CD14-positive monocyte (primary cell): ENCODE results near the gene ZIC2. TPM values are rescaled to one million over a fixed set of nuclear protein-coding genes. Genes with fewer than 3 reads are reported as not detected.

Experiments used
- DNase-seq, 3 donors: peaks; one replicate each; pipeline ENCODE4 v3.0.0-alpha.2; 2011 to 2022
- H2AFZ ChIP-seq: 2 replicates; pipeline ENCODE4 v1.6.0; 2012; ENCODE audit warnings: mild to moderate bottlenecking, low read depth, low read length, inconsistent platforms; ENCODE audit not compliant: insufficient read depth, poor library complexity, severe bottlenecking
- H3K27ac ChIP-seq, 2 donors: 1 replicate in 1 of 2; 2 replicates in 1 of 2; pipeline ENCODE4 v1.5.1; 2012 to 2013; ENCODE audit warnings: low read length in 2 of 2, control low read depth in 1 of 2, inconsistent platforms in 1 of 2, low read depth in 1 of 2, mild to moderate bottlenecking in 1 of 2
- H3K27me3 ChIP-seq, 2 donors: one replicate each; pipeline versions ENCODE4 v1.6.0 to v1.6.1; 2011 to 2013; ENCODE audit warnings: low read length in 2 of 2; ENCODE audit not compliant: control insufficient read depth in 2 of 2, insufficient read depth in 2 of 2
- H3K36me3 ChIP-seq, 2 donors: replicated peaks in 1 of 2; 1 replicate in 1 of 2; 2 replicates in 1 of 2; pipeline versions ENCODE4 v1.5.1 to v1.6.1; 2012 to 2013; ENCODE audit warnings: low read length in 2 of 2, control low read depth in 1 of 2, inconsistent platforms in 1 of 2, mild to moderate bottlenecking in 1 of 2; ENCODE audit not compliant: insufficient read depth in 2 of 2, control insufficient read depth in 1 of 2
- H3K4me1 ChIP-seq, 2 donors: 1 replicate in 1 of 2; 2 replicates in 1 of 2; pipeline versions ENCODE4 v1.5.1 to v1.6.1; 2012 to 2013; ENCODE audit warnings: low read length in 2 of 2, control low read depth in 1 of 2, inconsistent platforms in 1 of 2, mild to moderate bottlenecking in 1 of 2, moderate library complexity in 1 of 2; ENCODE audit not compliant: insufficient read depth in 2 of 2, control insufficient read depth in 1 of 2
- H3K4me2 ChIP-seq: replicated peaks from 2 replicates; pipeline ENCODE3; 2012; ENCODE audit warnings: low read length, moderate library complexity, mild to moderate bottlenecking; ENCODE audit not compliant: poor library complexity, severe bottlenecking; ENCODE audit errors: extremely low read depth
- H3K4me3 ChIP-seq, 3 experiments: fragments of 200-600 bp in 1 of 3; sonication (generic) in 1 of 3; replicated peaks in 1 of 3; 1 replicate in 2 of 3; 2 replicates in 1 of 3; pipeline ENCODE4 v1.5.1; 2011 to 2013; ENCODE audit warnings: low read length in 3 of 3, mild to moderate bottlenecking in 3 of 3, control low read depth in 2 of 3, low read depth in 2 of 3, inconsistent platforms in 1 of 3, moderate library complexity in 1 of 3
- H3K79me2 ChIP-seq: 2 replicates; pipeline ENCODE4 v1.6.0; 2012; ENCODE audit warnings: mild to moderate bottlenecking, control low read depth, inconsistent platforms, low read length, moderate library complexity; ENCODE audit not compliant: insufficient read depth
- H3K9ac ChIP-seq: 2 replicates; pipeline ENCODE4 v1.6.0; 2017; ENCODE audit warnings: low read length, mild to moderate bottlenecking; ENCODE audit not compliant: insufficient read depth, poor library complexity, severe bottlenecking
- H3K9me3 ChIP-seq, 2 donors: replicated peaks in 1 of 2; 1 replicate in 1 of 2; 2 replicates in 1 of 2; pipeline versions ENCODE4 v1.5.1 to v1.6.1; 2012 to 2013; ENCODE audit warnings: low read length in 2 of 2, control low read depth in 1 of 2; ENCODE audit not compliant: control insufficient read depth in 1 of 2, insufficient read depth in 1 of 2
- H4K20me1 ChIP-seq: 2 replicates; pipeline ENCODE4 v1.6.0; 2012; ENCODE audit warnings: mild to moderate bottlenecking, low read length, control low read depth, moderate library complexity; ENCODE audit not compliant: insufficient read depth
- H3K27ac Mint-ChIP-seq, 7 donors: one replicate each; pipeline ENCODE4 v1.8.0; 2020; ENCODE audit warnings: mild to moderate bottlenecking in 7 of 7, mixed read lengths in 7 of 7, moderate library complexity in 6 of 7, inconsistent platforms in 2 of 7
- H3K27me3 Mint-ChIP-seq, 3 donors: one replicate each; pipeline ENCODE4 v1.8.0; 2021 to 2022; ENCODE audit warnings: low read depth in 3 of 3, mild to moderate bottlenecking in 3 of 3, mixed read lengths in 3 of 3, moderate library complexity in 3 of 3, inconsistent platforms in 1 of 3
- H3K36me3 Mint-ChIP-seq, 2 donors: one replicate each; pipeline ENCODE4 v1.8.0; 2020; ENCODE audit warnings: mixed read lengths in 2 of 2, inconsistent platforms in 1 of 2, mild to moderate bottlenecking in 1 of 2
- H3K4me1 Mint-ChIP-seq: one replicate; pipeline ENCODE4 v1.8.0; 2020; ENCODE audit warnings: mild to moderate bottlenecking, mixed read lengths
- H3K4me3 Mint-ChIP-seq, 2 donors: one replicate each; pipeline ENCODE4 v1.8.0; 2020; ENCODE audit warnings: mild to moderate bottlenecking in 2 of 2, mixed read lengths in 2 of 2, moderate library complexity in 1 of 2
- H3K9me3 Mint-ChIP-seq, 7 donors: one replicate each; pipeline ENCODE4 v1.8.0; 2020 to 2022; ENCODE audit warnings: mixed read lengths in 7 of 7, mild to moderate bottlenecking in 6 of 7, moderate library complexity in 6 of 7, inconsistent platforms in 2 of 7
- WGBS: methylation state at CpG from one replicate; pipeline ENCODE4 v1.1.5; 2013; ENCODE audit warnings: missing lambda C conversion rate; ENCODE audit not compliant: insufficient coverage; 5-methylcytosine and 5-hydroxymethylcytosine counted together
- intact Hi-C, 2 donors: fragments of 100-400 bp; cut with micrococcal nuclease; formaldehyde crosslinking; loops; one replicate each; pipeline versions ENCODE4 v1.15.0 to v1.15.1; 2023
- polyA plus RNA-seq, 3 donors: library from polyadenylated mRNA; depleted of rRNA in 1 of 3; unstranded in 2 of 3; stranded (reverse) in 1 of 3; fragments of 300-500 nt in 2 of 3; fragments of >200 nt in 1 of 3; fragmentation: Illumina TruSeq in 2 of 3; gene quantifications; 1 replicate in 2 of 3; 2 replicates in 1 of 3; pipeline ENCODE4 v1.2.3, GENCODE V29; 2012 to 2021
- TF ChIP-seq, protein P1 (sequence below): fragments of 200-600 bp; IDR thresholded peaks from one replicate; pipeline ENCODE4 v1.8.0; 2022; ENCODE audit warnings: antibody characterized with exemption, mild to moderate bottlenecking

The ZIC2 gene
- polyA plus RNA-seq, 3 donors = not detected

GRCh38 chr13:99982731-99983498 lies 1.3 kb downstream of the ZIC2 start:
- peaks cover 16 to 67% of the 10 kb centered on the region in 2 donors for H3K9me3 ChIP-seq
- H3K4me2 ChIP-seq = peak overlapping the region; percentile 75
- H3K9ac ChIP-seq = no peak overlapping the region
- Mint-ChIP-seq H3K9me3 (peaks cover 0 to 50% (median 21%) of the 10 kb centered on the region in 7 donors), H3K27ac (peak overlapping the region in 1 of 7 donors; percentile 57), H3K27me3 (peaks cover 73 to 94% (median 80%) of the 10 kb centered on the region in 3 donors), H3K4me3 (peak overlapping the region in 1 of 2 donors; percentile 74), H3K36me3 (peaks cover 9 to 11% of the 10 kb centered on the region in 2 donors), H3K4me1 (peaks cover 34% of the 10 kb centered on the region)
- H3K4me1 ChIP-seq = peaks cover 19 to 46% of the 10 kb centered on the region in 2 donors
- no peak for DNase-seq
- peaks cover 74 to 83% of the 10 kb centered on the region in 2 donors for H3K27me3 ChIP-seq
- H2AFZ ChIP-seq = no peak overlapping the region
- H3K36me3 ChIP-seq = no peaks in the 10 kb centered on the region
- H3K27ac ChIP-seq = no peak overlapping the region
- H3K79me2 ChIP-seq = no peaks in the 10 kb centered on the region
- intact Hi-C loops = no loop called here
- H3K4me3 ChIP-seq = peak overlapping the region in 1 of 3 experiments; percentile 61
- TF ChIP-seq, protein P1, sequence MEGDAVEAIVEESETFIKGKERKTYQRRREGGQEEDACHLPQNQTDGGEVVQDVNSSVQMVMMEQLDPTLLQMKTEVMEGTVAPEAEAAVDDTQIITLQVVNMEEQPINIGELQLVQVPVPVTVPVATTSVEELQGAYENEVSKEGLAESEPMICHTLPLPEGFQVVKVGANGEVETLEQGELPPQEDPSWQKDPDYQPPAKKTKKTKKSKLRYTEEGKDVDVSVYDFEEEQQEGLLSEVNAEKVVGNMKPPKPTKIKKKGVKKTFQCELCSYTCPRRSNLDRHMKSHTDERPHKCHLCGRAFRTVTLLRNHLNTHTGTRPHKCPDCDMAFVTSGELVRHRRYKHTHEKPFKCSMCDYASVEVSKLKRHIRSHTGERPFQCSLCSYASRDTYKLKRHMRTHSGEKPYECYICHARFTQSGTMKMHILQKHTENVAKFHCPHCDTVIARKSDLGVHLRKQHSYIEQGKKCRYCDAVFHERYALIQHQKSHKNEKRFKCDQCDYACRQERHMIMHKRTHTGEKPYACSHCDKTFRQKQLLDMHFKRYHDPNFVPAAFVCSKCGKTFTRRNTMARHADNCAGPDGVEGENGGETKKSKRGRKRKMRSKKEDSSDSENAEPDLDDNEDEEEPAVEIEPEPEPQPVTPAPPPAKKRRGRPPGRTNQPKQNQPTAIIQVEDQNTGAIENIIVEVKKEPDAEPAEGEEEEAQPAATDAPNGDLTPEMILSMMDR = no peak
- H4K20me1 ChIP-seq = no peaks in the 10 kb centered on the region
- 8% methylated on average over 45 of the region's 48 CpGs for WGBS

- peak in 1 of 3 donors; percentile 36 for DNase-seq
- H3K27me3 Mint-ChIP-seq = peaks cover 72 to 94% (median 80%) of the 10 kb centered on the region in 3 donors
- Histone ChIP-seq H3K27me3 (peaks cover 73 to 83% of the 10 kb centered on the region in 2 donors), H3K9me3 (peaks cover 16 to 59% of the 10 kb centered on the region in 2 donors), H3K4me1 (peaks cover 15 to 38% of the 10 kb centered on the region in 2 donors), H3K79me2 (no peaks in the 10 kb centered on the region), H3K36me3 (no peaks in the 10 kb centered on the region), H2AFZ (no peak overlapping the region), H3K4me3 (no peak overlapping the region), H3K27ac (no peak overlapping the region), H3K9ac (no peak overlapping the region), H3K4me2 (no peak overlapping the region), H4K20me1 (no peaks in the 10 kb centered on the region)
- peak overlapping the region in 1 of 7 donors; percentile 57 for H3K27ac Mint-ChIP-seq
- TF ChIP-seq, protein P1 = no peak
- H3K36me3 Mint-ChIP-seq = peaks cover 8 to 9% of the 10 kb centered on the region in 2 donors
- WGBS = 8% methylated on average over 29 of the region's 42 CpGs
- peaks cover 0 to 42% (median 21%) of the 10 kb centered on the region in 7 donors for H3K9me3 Mint-ChIP-seq
- peak overlapping the region in 1 of 2 donors; percentile 74 for H3K4me3 Mint-ChIP-seq
- intact Hi-C loops = no loop called here
- peaks cover 26% of the 10 kb centered on the region for H3K4me1 Mint-ChIP-seq
Observed at GRCh38 chr13:99983499-99984401, 2.2 kb downstream of the ZIC2 start.
